GM18909 (cell line): ENCODE data around the gene RGS3.

ENCODE experiments used
- ATAC-seq: cut with Tn5 transposase; IDR thresholded peaks from one replicate; pipeline ENCODE4 v1.9.1; 2021; ENCODE audit warnings: mild to moderate bottlenecking; ENCODE audit not compliant: unreplicated experiment, poor library complexity

RGS3 gene

DNA sequence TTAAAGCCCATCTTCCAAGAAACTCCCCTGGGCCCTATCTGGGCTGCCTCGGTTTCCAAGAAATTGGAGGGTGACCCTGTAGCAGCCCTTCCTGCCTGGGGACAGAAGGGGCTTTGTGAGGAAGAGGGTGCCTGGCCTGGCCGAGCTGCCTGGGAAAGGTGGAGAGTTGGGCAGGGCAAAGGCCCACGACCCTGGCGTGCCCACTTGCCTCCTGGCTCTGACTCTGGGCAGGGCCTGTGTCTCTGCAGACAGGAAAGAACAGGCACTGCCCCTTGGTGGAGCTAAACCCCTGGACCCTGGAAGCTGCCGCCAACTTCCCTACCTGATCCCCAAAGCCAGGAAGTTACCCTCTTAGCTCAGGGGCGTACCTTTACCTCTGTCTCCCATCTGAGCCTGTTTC lies 149.3 kb downstream of the RGS3 start:
- no peak for ATAC-seq

DNA sequence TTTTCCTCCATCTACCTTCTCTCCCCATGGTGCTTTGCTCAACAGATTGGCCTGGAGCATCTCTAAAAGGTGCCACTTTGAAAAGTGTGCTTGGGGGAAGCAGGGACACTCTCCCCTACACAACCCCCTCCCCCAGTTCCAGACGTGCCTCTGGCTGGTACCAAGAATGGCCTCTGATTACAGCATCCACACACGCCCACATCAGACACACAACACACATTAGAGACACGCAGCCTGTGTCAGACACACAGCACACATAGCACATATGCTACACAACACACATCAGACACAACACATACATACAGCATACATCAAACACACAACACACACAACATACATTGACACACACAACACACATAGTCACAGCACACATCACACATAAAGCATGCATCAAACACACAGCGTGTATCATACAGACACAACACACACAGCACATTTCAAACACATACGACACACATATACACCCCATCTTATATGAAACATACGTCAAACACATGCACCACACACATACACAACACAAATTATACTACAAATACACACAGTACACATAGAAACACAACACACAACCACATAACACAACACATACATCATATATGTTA lies 150.4 kb downstream of the RGS3 start:
- ATAC-seq: no peak

DNA sequence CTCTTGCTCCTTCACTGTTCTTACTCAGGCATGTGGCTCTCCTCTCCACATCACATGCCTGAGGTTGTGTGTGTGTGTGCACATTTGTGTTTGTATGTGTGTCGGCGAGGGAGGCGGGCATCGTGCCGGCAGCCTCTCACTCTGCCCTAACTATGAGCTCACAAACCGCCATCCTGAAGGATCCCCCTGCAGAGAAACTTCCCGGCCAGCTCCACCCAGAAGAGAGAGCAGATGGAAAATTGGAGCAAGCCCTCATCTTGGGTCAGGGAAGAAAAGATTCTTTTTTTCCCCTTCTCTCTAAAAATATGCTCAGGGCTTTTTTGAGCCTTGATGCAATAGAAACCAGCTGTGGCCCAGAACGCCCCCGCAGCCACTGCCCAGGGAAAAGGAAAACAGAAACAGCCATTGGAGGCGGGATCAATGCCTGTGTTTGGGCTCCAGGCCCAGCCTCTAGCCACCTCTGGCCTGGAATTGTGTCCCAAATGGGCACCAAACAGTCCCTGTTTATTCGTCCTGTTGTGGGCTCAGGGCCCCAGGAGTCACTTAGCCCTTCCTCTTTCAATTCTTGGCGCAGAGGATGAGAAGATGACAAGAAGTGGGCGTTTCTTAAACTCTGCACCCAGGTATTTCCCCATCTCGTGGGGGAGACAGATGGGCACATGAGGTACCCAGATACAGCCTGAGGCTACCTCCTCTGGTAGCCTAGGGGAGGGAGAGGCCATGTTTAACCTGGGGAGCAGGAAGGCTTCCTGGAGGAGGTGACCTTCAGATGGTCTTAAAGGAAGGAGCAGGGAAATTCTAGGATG lies 151.5 kb downstream of the RGS3 start:
- ATAC-seq: peak; percentile 67

DNA sequence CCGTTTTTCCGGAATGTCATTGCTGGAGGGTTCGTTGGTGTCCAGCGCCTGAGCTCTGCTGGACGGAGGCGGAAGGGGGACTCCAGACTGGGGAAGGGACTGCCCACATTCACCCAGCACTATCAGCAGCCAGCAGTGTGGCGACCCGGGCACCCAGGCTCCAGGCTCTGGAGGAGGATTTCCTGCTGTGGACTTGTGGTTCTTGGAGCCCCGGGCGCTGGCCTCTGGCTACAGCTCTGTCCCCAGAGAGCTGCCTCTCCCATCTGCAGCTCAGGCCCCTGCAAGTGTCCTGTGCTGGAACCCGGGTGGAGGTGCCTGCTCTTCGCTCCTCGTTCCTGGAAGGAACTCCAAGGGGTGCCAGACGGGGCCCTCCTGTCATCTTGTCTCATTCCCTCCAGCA lies 152.6 kb downstream of the RGS3 start:
- ATAC-seq: no peak

DNA sequence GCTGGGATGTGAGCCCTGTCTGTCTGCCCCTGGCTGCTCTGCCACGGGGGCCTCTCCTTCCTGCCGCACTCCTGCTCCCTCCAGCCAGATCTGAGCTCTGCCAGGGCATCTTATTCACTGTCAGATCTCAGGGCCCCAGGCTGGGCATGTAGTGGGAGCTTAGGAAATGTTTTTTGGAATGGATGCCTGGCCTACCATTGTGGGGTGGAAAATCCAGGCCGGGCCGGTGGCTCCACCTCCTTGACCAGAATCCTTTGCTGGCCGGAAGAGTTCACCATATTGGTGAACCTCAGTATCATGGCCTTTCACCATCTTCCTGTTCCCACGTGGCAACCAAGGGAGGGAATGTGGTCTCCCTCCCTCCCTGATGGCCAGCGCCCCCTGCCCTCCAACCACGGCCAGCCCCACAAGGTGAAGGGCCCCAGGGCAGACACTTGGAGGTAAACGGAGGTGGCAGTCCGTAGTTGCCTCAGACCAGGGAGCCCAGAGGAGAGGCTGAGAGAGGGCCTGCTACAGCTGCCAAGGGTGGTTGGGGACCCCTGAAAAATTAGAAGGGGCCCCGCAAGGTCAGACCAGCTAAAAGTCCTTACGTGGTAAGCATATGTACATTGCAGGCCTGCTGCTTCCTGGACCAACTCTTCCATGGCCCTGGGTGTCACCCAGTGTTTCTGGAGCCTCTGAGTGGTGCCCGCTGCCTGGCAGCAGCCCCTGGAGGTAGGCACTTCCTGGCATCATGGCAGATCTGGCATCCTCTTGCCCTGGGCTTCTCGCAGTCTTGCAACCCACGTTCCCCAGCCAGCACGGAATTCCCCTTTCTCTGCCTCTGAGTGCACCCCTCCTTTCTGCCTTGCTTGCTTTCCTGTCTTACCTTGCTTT lies 153.3 kb downstream of the RGS3 start:
- no peak for ATAC-seq

DNA sequence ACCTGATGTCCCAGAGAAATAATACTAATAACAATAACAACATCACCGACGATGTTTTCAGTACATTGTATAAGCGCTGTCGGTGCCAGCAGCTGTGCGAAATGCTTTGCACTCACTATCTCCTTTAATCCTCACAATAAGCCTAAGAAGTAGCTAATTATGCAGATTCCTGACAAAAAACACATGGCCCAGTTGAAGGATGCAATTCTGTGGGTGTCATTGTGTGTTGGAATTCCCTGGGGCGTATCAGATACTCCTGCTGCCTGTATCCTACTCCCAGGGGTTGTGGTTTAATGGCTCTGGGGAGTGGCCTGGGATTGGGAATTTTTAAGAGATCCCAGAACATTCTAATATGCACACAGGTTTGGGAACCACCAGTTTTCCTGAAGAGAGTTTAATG lies 154.0 kb downstream of the RGS3 start:
- ATAC-seq: no peak

DNA sequence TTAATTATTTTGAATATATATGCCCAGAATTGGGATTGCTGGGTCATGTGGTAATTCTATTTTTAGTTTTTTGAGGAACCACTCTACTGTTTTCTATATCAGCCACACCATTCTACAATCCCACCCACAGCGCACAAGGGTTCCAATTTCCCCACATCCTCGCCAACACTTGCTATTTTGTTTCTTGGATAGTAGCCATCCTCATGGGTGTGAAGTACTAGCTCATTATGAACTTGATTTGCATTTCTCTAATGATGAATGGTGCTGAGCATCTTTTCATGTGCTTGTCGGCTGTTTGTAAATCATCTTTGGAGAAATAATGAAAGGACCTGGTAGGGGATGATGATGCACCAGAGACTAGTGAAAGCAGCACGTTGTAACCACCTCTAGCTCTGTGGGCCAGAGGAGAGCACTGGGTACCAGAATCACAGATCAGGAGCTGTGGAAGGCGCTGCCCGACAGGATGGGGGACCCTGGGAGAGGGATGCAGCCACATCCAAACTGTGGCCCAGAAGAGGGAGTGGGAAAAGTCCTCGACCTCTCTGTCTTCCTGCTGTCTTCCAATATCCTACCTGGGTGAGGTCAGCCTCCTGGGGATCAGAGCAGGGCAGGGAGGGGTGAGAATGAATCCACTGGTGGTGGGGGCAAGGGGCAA lies 155.4 kb downstream of the RGS3 start:
- ATAC-seq: no peak

DNA sequence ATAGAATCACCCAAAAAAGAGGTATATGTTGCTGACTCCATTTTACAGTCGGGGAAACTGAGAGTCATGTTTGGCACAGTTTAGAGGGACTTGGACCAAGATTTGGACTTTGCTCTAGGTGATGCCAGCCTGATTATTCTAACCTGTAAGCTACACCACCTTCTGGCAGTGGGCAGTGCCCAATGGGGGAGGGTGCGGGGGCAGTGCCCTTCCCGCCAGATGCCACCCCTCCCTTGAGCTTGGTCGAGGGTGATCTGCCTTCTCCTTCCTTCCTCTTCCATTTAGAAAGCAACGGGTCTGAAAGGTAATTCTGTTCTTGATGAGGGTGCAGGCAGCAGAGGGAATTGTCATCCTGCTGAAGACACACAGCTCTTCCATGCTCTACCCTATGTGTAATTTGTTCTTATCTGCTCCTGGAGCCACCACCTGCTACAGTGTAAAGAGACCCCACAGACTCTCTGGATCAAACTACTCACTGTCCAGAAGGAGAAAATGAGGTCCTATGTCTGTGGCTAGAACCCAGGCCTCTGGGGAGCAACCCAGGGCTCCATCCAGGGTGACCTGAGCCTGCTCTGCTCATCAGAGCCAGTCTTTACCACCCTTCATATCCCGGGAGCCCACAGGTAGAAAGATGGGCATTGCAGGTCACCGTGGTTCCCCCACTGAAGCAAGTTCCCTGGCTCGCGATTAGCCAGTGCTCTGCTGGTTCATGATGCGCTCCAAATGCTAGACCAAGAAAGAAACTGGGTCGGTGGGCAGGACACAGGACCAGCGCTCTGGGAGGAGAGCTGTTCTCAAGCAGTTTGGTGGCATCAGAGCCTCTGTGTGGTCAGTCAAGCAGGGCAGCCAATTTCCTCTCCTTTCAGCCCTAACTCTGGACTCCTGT lies 156.2 kb downstream of the RGS3 start:
- no peak for ATAC-seq

DNA sequence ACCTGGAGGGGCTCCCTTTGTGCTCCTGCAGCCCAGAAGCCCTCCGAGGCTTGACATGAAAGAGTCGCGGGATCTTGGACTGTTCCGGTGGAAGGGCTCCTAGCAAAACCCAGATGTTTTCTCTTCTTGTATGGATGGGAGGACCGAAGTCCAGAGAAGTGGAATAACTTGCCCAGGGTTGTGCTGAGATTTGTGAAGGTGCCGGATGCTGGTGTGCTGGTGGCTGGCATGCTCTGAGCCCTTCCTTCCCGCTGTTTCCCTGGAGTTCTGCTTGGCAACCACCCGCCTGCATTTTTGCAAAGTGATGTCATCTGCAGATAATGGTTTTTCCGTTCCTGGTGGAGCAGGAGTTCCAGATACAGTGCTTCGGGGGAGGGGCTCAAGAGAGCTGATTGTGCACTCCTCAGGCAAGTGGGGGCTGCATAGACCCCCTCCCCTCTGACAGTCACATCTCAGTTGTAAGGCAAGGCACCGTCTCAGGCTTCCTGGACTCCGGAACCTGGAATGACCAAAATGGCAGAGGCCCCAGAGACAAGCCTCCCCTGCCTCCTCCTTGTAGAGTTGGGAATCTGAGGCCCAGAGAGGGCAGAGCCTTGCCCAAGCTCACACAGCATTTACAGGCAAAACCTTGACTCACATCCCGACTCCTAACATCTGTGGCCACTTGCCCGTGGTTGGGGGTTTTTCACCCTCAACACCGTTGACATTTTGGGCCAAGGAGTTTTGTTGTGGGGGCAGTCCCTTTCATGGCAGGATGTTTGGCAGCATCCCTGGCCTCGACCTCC lies 157.0 kb downstream of the RGS3 start:
- ATAC-seq: no peak

DNA sequence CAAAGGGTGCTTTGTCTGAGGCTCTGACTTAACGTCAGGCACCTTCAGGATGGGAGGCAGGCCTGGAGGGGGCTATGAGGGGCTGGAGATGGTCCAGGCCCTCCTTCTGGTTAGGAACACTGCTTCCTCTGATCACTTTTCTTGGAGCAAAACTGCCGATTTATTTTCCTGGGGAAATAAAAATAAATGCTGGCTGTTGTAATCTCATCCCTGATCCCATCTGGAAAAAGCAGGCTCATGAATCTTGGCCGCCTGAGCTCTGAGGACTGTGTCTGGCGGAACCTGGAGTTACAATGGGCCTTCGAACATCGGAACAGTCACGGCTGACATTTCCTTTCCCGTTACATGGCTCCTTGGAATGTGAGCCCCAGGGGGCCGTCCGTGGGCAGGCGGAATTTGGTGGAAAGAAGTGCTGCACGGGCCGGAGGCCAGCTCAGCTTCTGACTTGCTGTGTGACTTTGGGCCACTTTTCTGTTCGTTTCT lies 157.8 kb downstream of the RGS3 start:
- no peak for ATAC-seq

DNA sequence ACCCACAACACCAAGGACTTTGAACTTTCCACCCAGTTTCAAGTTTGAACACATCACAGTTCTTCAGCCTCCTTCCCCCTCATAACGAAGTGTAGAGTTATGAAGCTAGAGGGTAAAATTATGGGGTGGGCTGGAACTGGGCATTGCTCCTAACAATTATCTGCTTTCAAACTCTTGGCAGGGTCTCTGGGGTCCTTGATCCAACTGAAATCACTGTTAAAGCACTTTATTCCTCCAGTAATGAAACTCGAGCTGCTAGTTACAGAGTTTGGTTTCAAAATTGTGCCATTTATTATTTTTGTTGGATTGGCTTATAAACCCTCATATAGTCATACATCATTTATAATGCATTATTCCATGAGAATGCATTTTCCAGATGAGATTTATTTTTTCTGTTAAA lies 158.5 kb downstream of the RGS3 start:
- ATAC-seq: no peak

DNA sequence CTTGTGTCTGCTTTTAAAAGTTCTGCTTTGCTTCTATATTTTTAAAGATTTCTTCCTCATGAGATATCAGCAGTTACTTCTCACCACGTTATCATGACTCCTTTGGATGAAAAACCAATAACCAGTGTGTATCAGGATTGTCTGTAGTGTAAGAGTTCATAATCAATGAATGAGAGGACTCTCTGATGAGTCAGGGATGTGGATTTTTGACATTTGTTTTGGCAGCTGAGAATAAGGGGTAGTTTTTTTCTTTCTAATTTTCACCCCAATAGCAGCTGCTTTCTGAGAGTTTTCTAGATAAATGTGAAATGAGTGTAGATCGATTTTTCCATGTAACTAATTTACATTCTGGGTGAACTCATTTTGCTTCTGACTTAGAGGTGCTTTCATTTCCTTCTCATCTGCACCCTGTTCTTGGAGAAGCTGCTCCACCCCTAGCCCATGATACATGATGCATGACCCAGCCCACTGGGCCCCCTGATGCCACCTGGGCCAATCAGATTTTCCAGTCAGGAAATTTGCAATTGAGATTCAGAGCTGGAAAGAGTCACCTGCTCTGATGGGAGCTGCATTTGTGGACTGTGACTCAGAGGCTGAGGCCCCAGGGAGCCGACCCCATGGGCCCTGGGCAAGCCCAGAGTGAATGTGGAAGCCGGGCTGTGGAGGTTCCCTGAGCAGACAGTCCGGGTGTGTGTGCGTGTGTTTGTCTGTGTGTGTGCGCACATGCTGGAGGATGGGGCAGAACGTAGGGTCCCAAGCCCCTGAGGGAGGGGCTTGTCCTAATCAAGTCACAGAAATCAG lies 159.3 kb downstream of the RGS3 start:
- peak; percentile 90 for ATAC-seq

DNA sequence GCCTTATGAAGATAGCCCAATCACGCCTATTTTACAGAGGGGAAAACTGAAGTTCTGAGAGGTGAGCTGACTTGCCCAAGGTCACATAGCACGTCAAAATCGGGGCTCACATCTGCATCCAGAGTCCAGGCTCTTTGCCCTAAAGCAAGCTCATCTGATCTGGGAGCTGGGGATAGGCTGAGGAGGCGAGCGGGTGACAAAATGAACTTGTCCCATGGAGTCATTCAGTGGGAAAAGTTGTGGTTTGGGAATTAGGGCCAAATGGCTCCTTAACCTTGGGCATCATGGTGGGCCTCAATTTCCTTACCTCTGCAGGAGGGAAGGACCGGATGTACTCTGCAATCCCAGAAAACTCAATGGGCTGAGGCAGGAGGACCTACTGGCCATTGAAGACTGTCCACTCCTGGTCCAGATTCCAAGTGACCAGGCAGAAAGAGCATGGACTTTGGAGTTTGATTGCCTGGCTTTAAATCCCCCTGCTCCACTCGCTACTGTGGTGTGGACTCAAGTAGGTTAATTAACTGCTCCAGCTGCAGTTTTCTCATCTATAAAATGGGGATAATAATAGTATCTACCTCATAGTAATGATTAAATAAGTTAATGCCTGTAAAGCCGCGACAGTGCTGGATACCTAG lies 160.4 kb downstream of the RGS3 start:
- ATAC-seq: no peak

DNA sequence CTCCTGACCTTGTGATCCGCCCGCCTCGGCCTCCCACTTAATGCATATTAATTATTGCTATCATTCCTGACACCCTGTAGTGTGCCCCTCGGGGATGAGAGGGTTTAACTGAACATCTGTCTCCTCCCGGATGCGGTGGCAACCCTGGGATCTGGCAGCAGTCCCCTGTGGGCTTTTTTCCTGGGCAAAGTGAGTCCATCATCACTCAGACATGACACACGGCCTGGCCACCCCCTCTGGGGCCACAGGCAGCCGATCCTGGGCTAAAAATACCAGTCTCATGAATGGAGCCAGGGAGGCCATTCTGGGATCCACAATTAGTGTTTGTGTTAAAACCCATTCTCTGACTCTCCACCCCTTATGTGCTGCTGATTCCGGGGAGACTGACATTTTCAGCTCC lies 161.2 kb downstream of the RGS3 start:
- no peak for ATAC-seq

DNA sequence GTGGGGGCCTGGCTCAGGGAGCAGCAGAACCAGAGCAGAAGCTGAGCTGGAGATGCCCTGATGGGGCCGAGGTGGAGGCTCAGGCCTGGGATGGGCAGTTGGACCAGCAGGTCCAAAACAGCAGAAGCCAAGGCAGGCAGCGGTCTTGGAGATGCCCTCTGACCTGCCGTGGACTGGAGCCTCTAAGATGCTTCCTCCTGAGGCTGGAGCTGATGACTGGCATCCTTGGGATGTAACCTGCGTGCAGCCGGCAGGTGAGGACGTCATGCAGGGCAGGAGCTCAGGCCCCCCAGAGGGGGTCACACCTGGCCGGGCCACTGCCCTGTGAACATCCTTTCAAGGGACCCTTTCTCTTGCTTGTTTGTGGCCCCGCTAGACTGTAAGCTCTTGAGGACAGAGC lies 162.0 kb downstream of the RGS3 start:
- ATAC-seq: no peak

DNA sequence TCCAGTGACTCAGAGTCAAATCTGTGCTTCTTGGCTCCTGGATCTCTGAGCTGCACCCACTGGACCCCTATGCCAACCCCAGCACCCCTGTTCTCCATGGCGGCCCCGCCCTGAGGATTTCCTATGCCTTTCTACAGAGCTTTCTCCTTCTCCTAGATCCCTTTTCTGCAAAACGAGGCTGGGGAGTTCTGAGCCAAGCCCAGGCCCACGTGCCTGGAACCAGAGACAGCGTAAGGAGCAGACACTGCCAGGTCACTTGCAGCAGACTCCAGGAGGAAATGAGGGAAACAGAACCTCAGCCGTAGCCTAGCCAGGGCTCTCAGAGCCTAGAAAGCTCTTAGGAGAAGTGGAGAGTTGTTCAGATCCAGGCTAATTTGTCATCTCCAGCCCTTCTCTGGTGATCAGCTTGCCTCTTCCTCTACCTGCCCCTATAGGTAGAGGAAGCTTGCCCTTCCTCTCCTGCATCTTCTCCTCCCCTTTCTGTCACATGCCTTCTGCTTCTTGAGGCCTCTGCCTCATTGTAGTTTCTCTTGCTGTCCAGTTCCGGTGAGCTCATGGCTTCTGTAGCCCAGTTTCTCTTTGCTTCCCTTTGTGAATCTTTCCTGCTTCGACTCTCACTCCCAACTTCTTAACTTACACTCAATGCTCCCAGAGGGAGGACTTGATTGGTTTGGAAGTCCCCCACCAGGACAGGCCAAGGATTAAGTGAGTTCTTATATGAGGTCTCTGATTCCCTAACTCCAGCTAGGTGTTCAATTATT lies 163.4 kb downstream of the RGS3 start:
- ATAC-seq: no peak

DNA sequence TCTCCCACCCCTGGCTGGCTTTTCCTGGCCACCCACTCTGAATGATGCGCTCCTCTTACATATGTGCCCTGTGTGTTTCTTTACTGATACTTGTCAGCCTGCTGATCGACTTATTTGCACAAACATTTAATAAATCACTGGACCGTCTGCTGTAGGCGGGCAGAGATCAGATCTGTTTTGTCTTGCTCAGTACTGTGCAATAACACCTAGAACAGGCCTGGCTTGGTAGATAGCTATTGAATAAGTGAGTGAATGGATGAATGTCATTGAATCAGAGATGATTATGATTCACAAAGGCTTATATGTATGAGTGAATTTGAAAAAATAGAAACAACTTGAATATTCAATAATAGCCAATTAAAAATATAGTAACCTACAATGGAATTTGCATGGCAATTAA lies 165.1 kb downstream of the RGS3 start:
- ATAC-seq: no peak
